Activated CD8-positive, alpha-beta memory T cell treated with anti-CD3 and anti-CD28 coated beads, Interleukin-2, amount 50 U/mL, for 1 hour (primary cell): ENCODE measurements around the gene AGPAT4.
"Not testable (repeated sequence)": the region's sequence is repeated elsewhere in the genome, so short reads cannot be mapped to it uniquely, and the experiment has no call there.

Source experiments
- DNase-seq: peaks from one replicate; pipeline ENCODE4 v3.0.0-alpha.2; 2020; ENCODE audit errors: extremely low read depth

The AGPAT4 gene

DNA sequence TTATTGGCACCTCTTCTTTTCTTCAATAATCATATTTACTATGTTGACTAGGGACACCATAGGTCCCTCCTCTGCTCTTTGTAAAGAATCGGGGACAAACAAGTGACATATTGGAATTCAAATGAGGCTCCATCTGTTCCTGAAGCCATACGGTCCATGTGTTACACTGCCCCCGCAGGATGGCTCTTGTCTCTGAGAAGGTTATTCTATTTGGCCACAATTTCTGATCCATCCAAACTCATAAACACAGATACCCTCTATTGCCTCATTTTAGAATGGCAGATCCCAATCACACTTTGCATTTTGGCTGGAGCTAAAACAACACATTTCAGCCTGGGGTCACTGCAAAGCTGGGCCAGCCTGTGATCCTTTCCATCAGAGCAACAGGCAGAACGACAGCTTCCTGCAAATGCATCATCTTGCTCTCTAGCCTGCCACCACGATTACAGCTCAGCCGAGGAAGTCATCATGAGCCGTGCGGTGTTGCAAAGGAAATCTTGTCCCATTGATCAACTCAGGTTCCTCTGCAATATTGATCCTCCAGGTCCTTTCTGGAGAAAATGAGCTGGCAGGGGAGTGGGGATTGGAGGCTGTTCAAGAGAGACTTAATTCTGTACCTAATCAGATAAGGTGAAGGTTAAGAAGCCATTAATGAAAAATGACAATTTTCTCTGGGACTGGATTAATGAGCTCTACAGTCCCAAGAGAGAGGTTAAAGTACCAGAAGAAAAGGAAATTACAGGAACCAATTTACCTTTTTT, 73.1 kb downstream of the AGPAT4 start:
- DNase-seq, result no peak

DNA sequence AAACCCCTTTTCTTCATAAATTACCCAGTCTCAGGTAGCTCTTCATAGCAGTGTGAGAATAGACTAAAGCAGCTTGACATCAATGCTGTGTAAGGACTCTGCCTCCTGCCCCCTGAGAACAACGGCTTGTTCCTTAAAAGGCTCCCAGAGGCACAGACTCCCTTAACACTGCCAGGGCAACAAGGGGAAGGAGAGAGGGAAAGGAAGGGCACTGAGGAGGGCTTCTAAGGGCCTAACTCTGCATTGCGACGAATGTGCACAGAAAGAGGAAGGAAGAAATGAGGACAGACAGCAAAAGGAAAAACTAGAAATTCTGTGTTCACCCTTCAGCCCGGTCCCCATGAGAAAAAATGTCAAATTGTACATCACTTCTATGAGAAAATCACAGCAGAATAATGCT, 74.0 kb downstream of the AGPAT4 start:
- DNase-seq, result no peak

DNA sequence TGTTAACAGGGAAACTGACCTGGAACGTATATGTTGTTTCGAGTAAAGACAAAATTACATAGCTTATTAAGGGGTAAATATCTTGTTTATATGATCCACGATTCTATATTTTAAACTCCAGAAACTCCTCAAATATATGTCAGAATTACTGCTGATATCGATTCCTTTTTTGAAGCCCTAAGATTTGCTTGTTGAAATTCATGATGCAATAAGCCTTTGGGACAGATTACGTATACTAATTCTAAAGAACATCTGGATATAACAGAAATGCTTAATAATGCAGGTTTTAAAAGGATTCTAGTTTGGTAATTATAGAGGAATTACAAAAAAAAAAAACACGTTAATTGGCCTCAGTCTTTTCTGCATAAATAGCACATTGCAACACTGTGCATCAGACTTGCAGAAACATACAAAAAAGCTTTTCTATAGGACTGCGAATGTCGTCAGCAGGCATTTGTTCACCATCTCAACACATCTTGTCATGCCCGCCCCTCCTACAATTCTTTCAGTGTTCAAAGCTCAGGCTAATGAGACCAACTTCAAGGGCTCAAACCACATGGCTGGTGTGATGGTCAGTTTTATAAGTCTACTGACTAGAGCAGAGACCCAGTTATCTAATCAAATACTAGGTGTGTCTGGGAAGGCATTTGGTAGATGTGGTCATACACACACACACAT, 74.9 kb downstream of the AGPAT4 start:
- no peak for DNase-seq

DNA sequence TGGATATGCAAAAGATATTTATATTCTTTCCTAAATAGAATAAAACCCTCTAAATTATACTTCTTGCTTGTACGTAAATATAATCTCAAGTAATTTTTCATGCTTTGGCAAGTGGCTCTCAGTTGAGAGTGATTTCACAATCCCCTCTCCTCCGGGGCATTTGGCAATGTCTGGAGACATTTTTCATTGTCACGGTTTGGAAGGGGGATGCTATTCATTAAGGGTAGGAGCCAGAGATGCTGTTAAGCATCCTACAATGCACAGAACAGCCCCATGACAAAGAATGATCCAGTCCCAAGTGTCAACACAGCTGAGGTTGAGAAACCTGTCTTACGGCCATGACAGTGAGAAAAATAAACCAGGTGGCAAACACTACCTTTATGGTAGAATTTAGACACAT, 75.7 kb downstream of the AGPAT4 start:
- DNase-seq, result no peak

DNA sequence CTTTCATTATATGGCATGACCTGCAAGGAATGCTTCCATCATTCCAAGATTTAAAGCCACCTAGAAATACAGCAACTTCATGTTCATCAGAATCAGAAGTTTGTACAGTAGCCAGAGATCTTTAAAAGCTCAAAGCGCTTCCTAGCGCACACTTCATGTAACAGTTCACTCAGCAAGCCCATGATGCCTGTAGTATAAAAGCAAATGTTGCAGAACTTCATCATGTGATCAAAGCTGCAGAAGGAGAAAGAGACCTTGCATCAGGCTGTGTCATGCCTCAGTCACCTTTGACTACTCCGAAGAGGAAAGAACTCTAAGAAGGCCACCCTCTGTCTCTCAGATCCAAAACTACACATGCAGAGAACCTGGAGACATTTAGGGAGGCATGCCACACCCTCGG, 78.5 kb downstream of the AGPAT4 start:
- DNase-seq, result no peak

DNA sequence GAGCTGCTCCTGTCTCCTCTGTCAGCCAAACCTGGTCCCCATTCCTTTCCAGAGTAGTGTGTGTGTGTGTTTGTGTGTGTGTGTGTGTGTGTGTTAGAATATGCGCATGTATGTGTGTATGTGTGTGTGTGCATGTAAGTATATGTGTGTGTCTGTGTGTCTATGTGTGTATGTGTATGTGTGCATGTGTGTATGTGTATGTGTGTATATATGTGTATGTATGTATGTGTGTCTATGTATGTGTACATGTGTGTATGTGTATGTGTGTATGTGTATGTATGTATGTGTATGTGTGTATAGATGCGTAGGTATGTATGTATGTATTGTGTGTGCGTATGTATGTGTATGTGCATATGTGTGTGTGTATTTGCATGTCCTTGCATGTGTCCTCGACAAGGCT, 79.5 kb downstream of the AGPAT4 start:
- DNase-seq, result no peak

DNA sequence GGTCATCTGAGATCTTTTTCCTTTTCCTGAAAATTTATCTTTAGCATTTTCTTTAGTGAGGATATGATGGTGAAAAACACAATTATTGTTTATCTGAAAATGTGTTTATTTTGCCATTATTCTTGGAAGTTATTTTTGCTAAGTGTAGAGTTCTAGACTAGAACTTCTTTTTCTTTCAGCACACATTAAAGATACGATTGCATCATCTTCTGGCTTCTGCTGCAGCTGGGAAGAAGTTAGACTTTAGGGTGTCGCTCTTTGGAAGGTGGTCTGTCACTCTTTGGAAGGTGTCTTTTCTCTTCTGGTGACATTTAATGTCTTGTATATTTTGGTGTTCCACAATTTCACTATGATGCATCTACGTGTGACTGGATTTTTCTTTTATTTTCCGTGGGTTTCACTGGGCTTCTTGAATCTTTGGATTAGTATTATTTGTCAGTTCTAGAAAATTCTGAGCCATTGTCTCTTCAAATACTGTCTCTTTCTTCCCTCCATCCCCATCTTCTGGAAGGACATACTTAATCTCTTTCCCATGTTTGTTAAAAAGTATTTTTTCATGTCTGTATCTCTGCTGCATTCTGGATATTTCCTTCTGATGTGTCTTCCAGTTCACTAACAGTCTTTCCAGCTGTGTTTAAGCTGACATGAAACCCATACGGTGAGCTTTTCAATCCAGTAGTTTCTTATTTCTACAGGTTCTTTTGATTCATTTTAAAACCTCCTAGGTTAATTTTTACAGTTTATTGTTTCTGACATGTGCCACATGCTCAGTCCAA, 81.0 kb downstream of the AGPAT4 start:
- DNase-seq, result no peak

DNA sequence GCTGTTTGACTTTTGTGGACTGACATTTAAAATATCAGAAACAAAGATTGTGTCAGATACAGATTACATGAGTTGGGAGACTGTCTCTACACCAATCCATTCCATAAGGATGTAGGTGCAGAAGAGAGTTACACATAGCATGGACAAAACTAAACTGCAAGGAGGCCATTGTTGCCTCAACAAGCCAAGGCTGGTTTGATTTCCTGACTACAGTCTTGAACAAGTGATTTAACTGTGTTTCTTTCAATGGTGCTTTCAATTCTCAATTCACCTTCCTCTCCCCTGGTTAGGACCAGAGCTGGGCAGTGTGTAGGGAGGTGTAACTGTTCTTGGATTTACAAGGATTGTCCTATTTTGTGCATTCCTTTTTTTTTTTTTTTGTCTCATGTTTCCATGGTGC, 82.2 kb downstream of the AGPAT4 start:
- no peak for DNase-seq

DNA sequence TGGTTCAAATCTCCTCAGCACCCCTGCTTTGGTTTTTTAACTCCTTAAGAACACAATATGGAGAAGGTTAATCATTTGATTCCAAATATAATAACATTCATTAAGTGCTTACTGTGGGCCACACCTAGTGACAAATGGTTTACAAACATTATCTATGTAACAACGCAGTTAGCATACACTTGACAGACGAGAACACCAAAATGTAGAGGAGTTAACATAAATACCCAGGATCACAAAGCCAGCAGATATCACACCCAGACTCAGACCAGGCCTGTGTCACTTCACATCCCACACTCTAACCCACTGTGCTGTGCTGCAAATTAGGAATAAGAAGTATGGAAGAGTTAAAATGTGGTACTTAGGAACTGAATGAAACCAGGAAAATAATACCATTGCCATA, 82.9 kb downstream of the AGPAT4 start:
- DNase-seq, result no peak

DNA sequence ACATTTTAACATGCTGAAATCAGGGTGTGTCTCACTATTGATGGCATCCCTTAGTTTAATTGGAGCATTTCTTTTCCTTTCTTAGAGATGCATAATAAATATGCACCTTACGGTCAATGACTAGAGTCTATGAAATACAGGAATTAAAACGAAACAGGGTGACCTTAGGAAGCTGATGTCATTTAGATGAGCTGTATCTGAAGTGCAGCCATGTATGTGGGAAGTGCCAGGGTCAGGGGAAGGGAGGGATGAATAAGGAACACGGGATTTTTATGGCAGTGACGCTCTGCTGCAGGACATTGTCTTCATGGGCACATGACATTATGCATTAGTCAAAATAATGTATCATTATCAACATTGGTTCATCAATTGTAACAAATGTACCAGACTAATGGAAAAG, 84.0 kb downstream of the AGPAT4 start:
- DNase-seq, result no peak

DNA sequence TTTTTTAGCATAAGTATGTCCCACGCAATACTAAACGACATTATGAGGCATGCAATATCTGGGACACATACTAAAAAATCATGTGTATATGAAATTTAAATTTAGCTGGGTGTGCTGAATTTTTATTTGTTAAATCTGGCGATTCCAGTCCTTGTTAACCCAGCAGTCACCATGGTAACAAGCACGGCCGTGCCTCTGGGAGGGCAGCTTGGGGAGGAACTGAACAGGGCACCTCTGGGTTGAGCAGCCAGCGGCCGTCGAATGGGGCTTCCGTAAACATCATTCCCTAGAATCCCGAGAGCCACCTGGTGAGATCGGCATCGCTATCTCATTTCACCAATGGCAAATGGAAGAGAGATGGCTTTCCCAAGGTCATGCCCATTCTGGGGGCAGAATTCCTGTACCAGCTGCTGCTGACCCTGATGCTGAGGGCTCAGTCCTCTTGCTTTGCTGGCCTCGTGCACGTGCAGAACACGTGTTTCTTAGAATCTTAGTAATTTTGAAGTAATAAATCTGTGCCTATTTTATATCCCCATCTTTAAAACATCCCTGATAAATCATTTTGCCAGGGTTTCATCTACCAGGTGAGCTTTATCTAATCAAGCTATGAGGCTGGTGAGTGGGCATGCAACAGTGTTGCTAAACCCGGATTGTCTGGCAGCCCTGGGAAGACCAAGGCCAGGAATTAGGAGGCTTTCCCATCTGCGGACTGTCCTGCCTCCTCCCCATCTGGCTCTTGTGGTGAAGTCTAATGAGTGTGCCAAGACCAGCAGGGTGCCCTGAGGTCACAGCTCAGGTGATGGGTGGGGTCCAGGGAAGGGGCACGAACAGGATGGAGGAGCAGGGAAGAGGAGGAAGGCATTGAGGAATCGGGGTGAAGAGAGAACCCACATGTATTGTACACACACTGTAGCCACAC, 85.1 kb downstream of the AGPAT4 start:
- no peak for DNase-seq

DNA sequence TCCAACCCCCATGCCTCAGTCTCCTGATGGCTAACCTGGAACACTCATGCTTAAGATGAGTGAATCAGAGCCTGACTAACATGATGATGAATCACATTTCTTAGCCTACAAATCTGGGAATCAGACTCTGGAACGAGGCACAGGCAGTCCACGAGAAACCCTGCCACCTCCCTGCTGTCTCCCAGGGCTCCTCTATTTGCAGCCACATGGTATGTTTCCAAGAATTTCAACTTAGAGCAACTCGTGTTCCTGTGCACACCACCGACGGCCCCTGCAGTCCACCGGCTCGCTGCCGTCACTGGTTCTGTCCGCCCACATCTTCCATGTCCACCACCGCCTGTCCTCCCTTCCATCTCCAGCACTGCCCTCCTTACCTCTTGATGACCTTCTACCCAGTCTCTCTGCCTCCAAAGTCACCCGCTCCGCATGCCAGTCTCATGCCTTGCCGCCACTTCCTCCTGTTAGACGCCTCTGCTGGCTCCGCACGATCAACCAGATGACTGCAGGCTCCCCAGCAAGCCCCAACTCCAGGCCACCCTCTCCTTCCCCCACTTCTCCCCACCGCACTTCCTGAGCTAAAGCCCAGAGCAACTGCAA, 87.6 kb downstream of the AGPAT4 start:
- no peak for DNase-seq

DNA sequence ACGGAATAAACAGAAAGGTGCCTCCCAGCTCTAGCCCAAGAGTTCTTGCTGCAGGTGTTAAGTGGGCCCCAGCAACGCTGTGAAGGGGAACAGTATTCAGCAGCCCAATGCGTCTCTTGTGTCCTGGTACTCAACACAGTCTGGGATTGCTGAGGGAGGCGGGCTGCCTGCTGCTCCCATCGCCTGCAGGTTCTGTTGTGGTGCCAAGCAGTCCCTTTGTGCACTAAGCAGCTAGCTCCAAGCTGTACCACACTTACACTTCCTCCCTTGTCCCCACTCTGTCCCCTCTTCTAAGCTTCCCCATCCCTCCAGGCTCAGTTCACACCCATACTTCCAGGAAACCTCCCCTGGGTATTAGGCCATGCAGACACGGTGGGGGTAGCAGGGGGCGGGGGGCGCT, 92.7 kb downstream of the AGPAT4 start:
- DNase-seq, result no peak

DNA sequence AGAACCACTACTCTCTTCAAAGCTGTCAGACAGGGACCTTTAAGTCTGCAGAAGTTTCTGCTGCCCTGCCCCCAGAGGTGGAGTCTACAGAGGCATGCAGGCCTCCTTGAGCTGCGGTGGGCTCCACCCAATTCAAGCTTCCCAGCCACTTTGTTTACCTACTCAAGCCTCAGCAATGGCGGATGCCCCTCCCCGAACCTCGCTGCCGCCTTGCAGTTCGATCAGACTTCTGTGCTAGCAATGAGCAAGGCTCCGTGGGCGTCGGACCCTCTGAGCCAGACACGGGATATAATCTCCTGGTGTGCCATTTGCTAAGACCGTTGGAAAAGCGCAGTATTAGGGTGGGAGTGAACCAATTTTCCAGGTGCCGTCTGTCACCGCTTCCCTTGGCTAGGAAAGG, 95.7 kb downstream of the AGPAT4 start:
- DNase-seq, result not testable (repeated sequence)

DNA sequence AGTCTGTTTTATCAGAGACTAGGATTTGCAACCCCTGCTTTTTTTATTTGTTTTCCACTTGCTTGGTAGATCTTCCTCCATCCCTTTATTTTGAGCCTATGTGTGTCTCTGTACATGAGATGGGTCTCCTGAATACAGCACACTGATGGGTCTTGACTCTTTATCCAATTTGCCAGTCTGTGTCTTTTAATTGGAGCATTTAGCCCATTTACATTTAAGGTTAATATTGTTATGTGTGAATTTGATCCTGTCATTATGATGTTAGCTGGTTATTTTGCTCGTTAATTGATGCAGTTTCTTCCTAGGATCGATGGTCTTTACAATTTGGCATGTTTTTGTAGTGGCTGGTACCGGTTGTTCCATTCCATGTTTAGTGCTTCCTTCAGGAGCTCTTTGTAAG, 97.4 kb downstream of the AGPAT4 start:
- not testable (repeated sequence) for DNase-seq

DNA sequence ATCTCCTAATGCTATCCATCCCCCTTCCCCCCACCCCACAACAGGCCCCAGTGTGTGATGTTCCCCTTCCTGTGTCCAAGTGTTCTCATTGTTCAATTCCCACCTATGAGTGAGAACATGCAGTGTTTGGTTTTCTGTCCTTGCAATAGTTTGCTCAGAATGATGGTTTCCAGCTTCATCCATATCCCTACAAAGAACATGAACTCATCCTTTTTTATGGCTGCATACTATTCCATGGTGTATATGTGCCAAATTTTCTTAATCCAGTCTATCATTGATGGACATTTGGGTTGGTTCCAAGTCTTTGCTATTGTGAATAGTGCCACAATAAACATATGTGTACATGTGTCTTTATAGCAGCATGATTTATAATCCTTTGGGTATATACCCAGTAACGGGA, 101.1 kb downstream of the AGPAT4 start:
- DNase-seq, result not testable (repeated sequence)

DNA sequence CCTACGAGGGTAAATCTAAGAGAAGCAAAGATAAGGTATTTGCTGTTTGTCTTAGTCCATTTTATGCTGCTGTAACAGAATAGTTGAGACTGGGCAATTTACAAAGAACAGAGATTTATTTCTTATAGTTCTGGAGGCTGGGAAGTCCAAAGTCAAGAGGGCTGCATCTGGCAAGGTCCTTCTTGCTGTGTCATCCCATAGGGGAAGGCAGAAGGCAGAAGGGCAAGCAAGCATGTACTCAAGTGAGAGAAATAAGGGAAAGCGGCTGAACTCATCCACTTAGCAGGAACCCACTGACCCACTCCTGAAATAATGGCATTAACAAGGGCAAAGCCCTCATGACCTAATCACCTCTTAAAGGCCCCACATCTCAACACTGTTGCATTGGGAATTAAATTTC, 102.7 kb downstream of the AGPAT4 start:
- DNase-seq, result no peak

DNA sequence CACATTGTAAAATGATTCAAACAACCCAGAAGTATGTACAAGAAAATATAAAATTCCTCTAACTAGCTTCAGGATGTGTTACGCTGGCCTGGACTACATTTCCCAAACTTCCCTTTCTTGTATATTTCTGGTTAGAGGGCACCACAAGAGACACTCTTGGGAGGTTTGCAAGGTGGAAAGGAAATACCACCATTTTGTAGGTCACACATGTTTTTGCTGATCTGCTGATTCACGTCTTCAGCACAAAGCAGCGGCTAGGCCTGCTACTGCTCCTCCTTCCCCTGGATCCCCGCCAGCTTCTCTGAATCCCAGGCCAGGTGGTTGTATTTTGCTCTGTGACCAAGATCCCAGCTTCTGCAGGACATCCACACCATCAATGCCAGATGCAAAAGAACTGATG, 104.2 kb downstream of the AGPAT4 start:
- no peak for DNase-seq

DNA sequence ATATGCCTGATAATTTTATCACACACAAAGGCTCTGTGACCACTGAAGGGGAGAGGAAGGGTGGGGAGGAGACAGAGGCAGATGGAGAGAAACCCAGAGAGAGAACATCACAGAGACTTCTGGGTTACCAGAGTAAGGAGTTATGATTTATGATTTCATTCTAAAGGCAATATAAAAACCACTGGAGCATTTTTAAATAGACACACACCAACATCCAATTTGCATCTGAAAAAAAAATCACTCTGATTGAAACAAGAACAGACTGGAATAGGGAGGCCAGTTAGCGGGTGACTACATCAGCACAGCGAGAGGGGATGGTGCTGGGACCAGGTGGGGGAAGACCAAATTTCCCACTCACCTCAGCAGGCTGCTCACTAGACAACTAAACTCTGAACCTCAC, 104.8 kb downstream of the AGPAT4 start:
- DNase-seq, result no peak

DNA sequence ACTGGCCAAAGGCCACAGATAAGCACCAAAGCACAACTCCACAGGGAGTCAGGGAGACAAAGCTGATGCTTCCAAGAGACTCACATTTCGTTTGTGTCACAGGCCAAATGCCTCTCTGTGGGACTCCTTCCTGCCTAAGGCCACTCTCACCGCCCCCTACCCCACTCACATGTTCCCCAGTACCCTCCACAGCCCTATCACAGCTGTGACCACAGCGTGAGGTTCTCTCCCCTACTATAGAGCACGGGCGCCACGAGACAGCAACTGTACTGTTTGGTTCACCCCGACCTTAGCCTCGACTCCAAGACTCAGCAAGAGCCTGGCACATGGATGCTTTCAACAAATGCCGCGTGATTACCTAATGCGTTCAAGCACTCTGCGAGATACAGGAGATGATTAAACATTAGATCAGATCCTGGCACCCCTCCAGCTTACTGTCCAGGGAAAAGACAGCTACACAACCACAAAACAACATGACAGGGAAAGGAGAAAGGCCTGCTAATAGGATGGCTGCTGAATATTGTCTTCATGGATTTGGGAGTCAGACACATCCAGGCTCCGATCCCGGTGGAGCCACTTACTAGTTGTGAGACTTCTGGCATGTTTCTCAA, 105.5 kb downstream of the AGPAT4 start:
- no peak for DNase-seq

DNA sequence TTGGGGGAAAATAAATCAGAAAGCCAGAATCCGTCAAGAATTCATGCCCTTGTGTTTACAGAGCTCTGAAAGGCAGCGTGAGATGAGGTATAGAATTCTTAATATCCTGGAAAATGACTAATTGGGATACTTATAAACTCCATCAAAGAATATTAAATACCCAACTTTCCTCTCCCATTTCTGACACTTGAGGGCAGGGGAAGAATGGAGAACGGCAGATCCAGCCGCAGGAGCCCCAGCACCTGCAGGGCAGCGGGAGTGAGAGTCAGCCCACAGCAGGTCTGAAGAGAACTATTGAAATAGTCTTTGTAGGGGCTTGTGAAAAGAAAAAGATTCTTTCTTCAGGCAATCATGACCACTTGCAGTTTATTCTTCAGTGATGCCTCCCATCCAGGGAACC, 107.2 kb downstream of the AGPAT4 start:
- DNase-seq, result no peak
